DMS114 treated with DMSO at 0.1 percent for 48 hours (cell line): Measurements from ENCODE around the gene SYS1.

ENCODE experiments used
- DNase-seq: peaks from one replicate; lab custom pipeline; 2025; ENCODE audit not compliant: unreplicated experiment; lab: John Stamatoyannopoulos, UW

The SYS1 gene

DNA sequence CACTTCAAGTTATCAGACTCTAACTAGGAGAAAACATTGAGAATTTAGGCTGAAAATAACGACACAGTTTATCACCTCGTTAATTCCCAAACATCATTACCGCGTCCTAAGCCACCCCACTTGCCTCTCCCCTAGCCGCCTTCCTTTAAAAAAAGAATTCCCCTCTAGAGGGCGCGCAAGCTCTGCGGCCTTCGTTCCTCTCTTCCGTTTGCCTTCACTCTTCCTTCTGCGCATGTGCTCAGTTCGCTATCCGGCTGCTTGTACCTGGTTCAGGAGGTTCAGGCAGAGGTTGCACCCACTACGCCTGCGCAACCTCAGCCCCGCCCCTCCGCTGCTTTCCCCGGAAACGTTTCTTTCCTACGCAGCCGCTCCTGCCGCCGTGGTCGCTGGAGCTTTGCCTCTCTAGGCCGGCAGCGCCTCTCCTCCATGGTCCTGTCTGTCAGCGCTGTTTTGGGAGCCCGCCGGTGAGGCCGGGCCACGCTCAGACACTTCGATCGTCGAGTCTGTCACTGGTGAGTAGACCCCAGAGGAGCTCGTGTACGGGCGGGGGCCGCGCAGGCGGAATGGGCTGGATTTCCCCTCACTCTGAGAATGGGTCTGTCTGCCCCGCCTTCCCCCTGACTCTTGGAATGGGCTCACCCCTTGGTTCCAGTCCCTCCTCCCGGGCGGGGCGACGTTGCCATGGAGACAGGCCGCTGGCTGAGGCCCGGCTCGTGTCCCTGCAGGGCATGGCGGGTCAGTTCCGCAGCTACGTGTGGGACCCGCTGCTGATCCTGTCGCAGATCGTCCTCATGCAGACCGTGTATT lies at the start of gene SYS1:
SYS1 (plus strand) TSS at position 353 of the 807 bp plus-strand sequence; CDS start at position 729, 376 bp downstream.
- peak; percentile 97 for DNase-seq

- no peak for DNase-seq
Observed at GRCh38 chr20:45313943-45314342, 49.0 kb upstream of the SYS1 start.

DNA sequence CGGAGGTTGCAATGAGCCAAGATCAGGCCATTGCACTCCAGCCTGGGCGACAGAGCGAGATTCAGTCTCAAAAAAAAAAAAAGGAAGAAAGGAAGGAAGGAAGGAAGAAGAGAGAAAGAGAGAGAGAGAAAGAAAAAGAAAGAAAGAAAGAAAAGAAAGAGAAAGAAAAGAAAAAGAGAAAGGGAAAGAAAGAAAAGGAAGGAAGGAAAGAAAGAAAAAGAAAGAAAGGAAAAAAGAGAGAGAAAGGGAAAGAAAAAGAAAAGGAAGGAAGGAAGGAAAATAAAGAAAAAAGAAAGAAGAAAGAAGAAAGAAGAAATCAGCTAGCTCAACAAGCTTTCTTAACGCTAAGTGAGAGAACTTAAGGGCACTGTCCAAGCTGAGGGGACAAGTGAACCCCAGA lies 47.3 kb upstream of the SYS1 start:
- DNase-seq, result no peak

DNA sequence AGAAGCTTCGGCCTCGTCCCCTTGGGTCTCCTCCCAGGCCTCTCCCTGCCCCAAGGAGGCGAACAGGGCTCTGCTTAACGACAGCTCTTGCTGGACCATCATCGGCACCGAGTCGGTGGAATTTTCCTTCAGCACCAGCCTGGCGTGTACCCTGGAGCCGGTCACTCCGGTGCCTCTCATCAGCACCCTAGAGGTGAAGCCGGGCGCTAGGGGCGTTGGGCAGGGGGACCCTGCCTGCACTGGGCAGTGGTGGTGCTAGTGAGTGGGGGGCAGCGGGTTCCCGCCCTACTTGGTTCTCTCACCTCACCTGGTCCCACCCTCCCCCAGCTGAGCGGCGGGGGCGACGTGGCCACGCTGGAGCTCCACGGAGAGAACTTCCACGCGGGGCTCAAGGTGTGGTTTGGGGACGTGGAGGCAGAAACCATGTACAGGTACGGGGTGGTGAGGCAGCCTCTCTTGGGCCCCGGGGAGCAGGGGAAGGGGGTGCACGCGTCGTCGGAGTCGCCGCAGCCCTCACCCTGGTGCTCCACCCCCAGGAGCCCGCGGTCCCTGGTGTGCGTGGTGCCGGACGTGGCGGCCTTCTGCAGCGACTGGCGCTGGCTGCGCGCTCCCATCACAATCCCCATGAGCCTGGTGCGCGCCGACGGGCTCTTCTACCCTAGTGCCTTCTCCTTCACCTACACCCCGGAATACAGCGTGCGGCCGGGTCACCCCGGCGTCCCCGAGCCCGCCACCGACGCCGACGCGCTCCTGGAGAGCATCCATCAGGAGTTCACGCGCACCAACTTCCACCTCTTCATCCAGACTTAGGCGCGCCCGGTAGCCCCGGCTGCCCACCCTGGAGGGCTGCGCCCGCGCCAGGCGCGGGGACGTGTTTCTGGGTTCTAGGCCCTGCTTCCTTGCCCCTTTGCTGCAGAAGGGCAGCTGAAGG lies 46.5 kb upstream of the SYS1 start:
- DNase-seq, result no peak

GRCh38 chr20:45317826-45318225 lies 45.1 kb upstream of the SYS1 start:
- no peak for DNase-seq

DNA sequence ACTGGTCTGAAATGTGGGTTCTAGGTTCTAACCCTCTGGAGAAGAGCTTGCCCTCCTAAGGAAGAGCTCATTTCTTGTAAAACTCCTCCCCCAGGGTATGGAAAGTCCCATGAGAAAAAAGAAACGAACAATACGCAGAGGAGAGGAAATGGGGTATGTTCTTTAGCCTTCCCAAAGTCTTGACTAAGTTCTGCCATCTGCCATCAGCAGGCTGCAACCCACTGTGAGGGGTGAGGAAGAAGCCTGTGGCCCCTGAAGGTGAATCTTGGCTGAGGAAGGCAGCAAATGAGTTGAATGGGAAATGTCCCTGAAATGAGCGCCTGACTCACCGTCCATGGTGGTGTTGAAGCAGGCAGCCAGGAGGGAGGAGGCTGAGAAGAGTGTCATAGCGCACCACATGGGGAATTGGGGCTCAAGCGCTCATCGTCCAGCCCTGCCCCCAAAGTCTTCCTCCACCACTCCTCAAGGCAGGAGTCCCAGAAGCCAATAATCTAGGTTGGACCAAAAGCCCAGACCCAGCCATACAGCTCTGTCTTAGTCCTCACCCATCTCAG lies 44.5 kb upstream of the SYS1 start:
- no peak for DNase-seq

DNA sequence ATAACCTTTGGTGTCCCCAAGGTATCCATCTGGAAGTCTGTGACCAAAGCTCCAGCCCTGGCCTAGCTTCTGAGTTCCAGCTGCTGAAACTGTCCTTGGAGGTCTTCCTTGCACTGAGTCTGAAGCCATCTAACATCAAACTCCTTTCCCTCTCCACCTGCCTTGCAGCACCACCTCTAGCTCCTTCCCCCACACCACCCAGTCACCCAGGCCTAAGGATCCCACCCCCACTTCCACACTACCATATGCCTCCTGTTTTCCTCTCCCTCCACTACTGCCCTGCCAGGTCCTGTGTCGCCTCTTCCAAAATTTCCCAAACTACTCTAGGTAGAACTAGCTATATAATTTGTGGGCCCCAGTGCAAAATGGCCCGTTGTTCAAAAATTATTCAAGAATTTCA lies 44.0 kb upstream of the SYS1 start:
- DNase-seq, result no peak

- DNase-seq, result no peak
Observed at GRCh38 chr20:45320948-45321595, 41.9 kb upstream of the SYS1 start.

DNA sequence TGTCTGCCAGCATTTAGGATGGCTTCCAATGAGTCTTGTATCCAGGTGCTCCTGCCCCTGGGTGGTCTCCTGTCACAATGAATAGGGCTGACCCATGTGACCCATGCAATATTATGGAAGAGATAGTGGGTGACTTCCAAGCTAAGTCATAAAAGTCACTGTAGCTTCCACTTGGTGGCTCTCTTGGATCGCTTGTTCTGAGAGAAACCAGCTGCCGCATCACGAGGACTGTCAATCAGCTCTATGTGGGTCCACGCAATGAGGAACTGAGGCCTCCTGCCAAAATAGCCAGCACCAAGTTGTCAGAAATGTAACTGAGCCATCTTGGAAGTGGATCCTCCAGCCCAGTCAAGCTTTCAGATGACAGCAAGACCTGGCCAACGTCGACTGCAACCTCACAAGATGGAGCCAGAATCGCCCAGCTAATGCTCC lies 40.0 kb upstream of the SYS1 start:
- peak; percentile 7 for DNase-seq

GRCh38 chr20:45323731-45324130 lies 39.2 kb upstream of the SYS1 start:
- DNase-seq, result no peak

GRCh38 chr20:45325371-45325770 lies 37.6 kb upstream of the SYS1 start:
- no peak for DNase-seq

DNA sequence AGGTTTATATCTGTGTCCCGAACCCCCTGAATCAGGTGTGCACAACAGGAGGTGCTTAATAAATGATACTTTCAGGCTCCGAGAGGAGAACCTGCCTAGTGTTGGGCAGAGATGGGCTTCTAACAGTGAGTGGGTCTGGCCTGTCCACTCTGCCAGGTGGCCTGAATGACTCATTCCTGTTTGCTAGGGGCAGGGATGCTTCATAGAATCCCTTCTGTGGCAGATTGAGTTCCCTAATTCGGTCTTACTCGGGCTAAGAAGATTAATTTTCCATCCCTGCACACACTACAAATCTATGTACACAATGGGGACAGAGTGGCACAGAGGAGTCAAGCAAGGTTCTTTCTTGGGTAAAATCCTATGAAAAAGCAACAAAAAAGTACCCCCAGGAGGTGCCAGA lies 34.5 kb upstream of the SYS1 start:
- no peak for DNase-seq

DNA sequence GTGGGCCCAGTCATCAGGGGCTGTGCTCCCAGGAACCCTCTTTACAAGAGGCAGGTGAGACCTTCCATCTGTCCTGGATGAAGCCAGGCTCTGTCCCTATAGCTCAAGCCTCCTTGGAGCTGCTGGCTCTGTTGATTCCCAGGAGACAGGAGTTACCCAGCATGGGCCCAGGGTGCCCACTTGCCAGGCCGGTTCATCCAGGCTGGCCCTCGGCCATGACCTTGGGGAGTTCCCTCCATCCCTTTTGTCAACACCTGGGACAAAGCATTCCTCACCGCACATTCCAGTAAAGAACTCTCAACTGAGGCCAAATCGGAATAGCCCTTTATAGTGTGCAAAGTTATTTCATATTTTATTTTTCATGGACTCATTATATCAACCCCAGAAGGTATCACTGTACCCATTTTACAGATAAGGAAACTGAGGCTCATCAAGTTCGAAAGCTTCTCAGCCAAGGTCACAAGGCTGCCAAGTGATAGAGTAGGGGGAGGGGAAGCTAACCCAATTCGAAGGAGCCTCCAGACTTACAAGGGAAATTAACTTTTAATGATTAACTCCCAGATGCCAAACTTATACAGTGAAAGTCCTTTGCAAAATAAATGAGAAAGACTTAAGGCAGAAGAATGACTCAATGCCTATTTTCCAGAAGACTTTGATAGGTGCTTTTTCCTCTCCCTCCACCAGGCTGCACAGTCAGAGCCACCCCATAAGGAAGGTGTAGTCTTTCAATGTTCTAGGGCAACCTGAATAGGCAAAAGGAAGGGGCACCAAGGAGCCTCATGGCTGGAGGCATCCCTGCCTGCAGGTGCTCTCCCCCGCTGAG lies 33.2 kb upstream of the SYS1 start:
- no peak for DNase-seq

DNA sequence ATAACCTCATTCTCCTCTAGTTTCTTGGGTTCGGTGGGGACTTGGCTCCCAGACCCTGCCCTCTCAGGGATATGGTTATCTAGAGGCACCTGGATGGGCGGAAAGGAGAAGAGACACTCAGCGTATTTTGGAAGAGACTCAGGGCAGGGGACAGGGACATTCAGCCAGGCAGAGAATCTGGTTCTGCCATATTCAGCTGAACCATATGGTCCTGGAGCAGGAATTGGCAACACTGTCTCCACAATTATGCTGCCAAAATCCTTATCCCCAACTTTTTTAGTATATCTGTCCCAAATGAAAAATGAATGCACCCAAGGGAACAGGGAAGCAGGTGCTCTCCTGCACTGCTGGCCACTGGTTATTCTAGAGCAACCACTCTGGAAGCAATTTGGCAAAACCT lies 32.5 kb upstream of the SYS1 start:
- DNase-seq, result no peak

DNA sequence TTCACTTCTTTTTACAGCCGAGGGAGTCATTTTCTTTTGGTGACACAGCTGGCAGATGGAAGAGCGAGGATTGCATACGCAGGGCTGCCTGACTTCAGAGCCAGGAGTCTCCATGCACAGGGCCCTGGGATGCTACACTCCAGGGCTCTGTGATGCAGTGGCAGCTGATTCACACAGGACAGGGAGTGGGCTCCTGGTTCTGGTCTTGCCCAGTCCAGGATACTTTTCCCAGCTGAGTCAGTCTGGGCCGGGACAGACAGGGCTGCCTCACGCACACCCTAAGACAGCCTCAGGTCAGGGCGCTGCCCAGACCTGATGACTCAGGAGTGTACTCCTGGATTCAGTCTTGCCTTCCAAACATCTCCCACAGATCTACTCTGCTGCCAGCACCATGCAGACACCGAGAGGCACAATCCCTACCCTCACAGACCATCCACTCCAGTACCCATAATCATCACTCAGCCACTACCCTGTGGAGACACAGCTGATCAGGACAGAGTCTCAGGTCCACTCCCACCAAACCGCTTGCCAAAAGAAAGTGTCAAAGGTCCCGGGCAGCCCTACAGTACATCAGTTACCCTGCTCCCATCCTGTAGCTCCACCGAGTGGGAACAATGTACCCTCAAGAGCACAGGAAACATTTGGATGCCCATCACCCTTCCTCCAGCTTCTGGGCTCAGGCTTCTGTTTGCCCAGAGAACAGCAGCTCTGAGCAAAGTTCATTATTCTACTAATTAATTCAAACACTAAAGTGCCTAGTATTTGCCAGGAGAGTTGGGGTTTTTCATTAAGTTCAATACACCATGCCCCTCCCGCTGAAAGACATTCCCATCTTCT lies 26.2 kb upstream of the SYS1 start:
- no peak for DNase-seq

DNA sequence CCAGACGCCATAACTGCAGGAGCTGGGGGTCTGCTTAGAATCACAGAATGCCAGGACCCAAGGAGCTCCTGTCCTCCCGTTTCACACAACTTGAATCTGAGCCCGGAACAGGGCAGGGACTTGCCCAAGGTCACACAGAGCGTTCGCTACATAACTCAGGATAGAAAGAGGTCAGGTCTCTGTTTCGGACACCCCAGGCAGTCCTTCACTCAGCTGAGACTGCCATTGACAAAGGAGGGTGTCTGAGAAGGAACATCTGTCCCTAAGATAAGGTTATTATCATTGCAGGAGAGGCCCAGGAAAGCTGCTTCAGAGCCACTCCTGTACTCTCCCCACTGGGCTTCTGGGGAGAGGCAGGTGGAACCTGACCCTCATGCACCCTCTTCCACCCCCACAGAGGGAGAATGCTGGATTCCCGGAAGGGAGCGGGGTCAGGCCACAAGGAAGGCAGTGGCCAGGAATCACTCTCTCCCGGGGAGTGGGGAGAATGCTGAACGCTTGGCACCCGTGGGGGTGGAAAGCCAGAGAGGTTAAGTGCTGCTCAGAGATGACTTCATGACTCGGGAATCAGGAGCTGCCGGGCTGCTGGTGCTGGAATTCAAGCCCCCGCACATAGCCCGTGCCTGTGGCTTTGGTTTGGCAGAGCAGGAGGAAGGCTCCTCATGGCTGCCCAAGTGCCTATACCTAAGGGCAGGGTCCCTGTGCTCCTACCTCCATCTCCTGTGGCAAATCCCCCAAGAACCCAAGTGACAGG lies 25.4 kb upstream of the SYS1 start:
- no peak for DNase-seq

DNA sequence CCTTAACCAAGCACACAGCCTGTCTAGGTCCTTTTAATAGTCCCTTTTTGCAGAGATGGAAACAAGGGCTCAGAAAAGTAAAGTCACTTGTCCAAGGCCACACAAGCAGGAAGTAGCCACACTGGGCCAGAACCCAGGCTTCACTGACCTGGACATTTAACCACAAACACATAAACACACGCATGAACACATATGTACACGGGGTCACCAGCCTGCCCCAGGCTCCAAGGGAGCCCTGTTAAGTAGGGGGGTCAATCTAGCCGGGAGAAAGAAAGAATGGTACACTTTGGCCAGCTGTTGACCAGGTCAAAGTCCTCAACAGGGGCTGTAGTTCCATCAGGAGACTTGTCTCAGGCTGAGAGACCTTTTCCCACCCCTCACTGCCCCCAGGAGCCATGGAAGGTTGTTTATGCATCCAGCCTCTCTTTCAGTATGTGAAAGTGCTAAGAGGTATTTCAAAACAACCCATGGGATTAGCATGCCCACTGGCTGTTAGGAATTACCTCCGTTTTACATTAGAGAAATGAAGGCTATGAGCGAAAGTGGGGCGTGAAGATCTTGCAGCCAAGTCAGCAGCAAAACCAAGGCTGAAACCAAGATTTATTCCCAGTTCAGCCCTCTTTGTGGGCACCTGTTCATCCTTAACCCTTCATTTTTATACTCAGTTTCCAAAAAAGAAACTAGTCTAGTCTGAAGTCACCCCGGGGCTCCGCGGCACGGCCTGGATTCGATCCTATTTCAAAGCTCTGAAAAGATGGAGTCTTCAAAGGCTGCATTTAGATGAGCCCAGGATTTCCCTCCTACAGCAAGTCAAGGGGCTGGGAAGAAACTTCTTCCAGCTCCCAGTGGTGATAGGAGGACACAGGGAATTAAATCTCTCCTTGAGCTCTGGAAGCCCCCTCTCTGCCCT lies 24.6 kb upstream of the SYS1 start:
- DNase-seq, result no peak

- no peak for DNase-seq
Observed at GRCh38 chr20:45339084-45339483, 23.9 kb upstream of the SYS1 start.
